RWPE2 (cell line): Measurements from ENCODE around the gene HSD3B2.

Experiments used
- ATAC-seq: fragments of 200-7000 bp; cut with Tn5 transposase; 3 replicates; pipeline ENCODE4 v1.9.1; 2021; ENCODE audit warnings: low read depth
- DNase-seq: peaks from one replicate; pipeline ENCODE4 v3.0.0-alpha.2; 2020; ENCODE audit warnings: low spot score
- H3K27ac ChIP-seq: fragments of 450-650 bp; 2 replicates; pipeline ENCODE4 v1.5.1; 2017; ENCODE audit warnings: mild to moderate bottlenecking; ENCODE audit not compliant: poor library complexity, severe bottlenecking
- H3K27me3 ChIP-seq: fragments of 250-450 bp; sonication (Bioruptor Pico); 2 replicates; pipeline ENCODE4 v1.5.1; 2021; ENCODE audit warnings: mild to moderate bottlenecking, moderate library complexity; ENCODE audit not compliant: insufficient read depth, poor library complexity, severe bottlenecking
- H3K36me3 ChIP-seq: fragments of 250-450 bp; sonication (Bioruptor Pico); 2 replicates; pipeline ENCODE4 v1.5.1; 2020; ENCODE audit warnings: low read depth, mild to moderate bottlenecking, moderate library complexity
- H3K4me1 ChIP-seq: fragments of 250-450 bp; sonication (Bioruptor Pico); 2 replicates; pipeline ENCODE4 v1.5.1; 2021; ENCODE audit warnings: mild to moderate bottlenecking, moderate library complexity; ENCODE audit not compliant: insufficient read depth, poor library complexity, severe bottlenecking
- H3K4me3 ChIP-seq: fragments of 250-450 bp; sonication (Bioruptor Pico); 2 replicates; pipeline ENCODE4 v1.5.1; 2021; ENCODE audit warnings: mild to moderate bottlenecking, moderate library complexity; ENCODE audit not compliant: severe bottlenecking
- H3K9me3 ChIP-seq: fragments of 250-450 bp; sonication (Bioruptor Pico); 2 replicates; pipeline ENCODE4 v1.5.1; 2021; ENCODE audit warnings: mild to moderate bottlenecking, moderate library complexity; ENCODE audit not compliant: severe bottlenecking
- CTCF ChIP-seq: fragments of 450-650 bp; IDR thresholded peaks from one replicate; pipeline ENCODE4 v1.5.1; 2017; ENCODE audit warnings: mild to moderate bottlenecking, moderate library complexity; ENCODE audit not compliant: poor library complexity, severe bottlenecking

Gene HSD3B2

GRCh38 chr1:119422631-119423030 lies 7.7 kb downstream of the HSD3B2 start:
- no peak for TF ChIP-seq CTCF
- Histone ChIP-seq H3K4me3 (no peak overlapping the region), H3K27ac (no peak overlapping the region), H3K27me3 (no peaks in the 10 kb centered on the region), H3K36me3 (no peaks in the 10 kb centered on the region), H3K9me3 (no peaks in the 10 kb centered on the region), H3K4me1 (no peaks in the 10 kb centered on the region)
- ATAC-seq (no peak), DNase-seq (no peak)

- DNase-seq (no peak), ATAC-seq (no peak)
- no peak for TF ChIP-seq CTCF
- Histone ChIP-seq H3K27me3 (no peaks in the 10 kb centered on the region), H3K4me3 (no peak overlapping the region), H3K9me3 (no peaks in the 10 kb centered on the region), H3K36me3 (no peaks in the 10 kb centered on the region), H3K4me1 (no peaks in the 10 kb centered on the region), H3K27ac (no peak overlapping the region)
These were observed 14.0 kb downstream of the HSD3B2 start for GRCh38 chr1:119428991-119429390.

- H3K4me1 ChIP-seq = no peaks in the 10 kb centered on the region
- ATAC-seq (no peak), DNase-seq (no peak)
- H3K36me3 ChIP-seq = no peaks in the 10 kb centered on the region
- TF ChIP-seq CTCF = no peak
- no peaks in the 10 kb centered on the region for H3K27me3 ChIP-seq
- no peak overlapping the region for H3K27ac ChIP-seq
- H3K4me3 ChIP-seq = no peak overlapping the region
- H3K9me3 ChIP-seq = no peaks in the 10 kb centered on the region
These were observed 14.7 kb downstream of the HSD3B2 start for GRCh38 chr1:119429687-119430086.

- Histone ChIP-seq H3K36me3 (no peaks in the 10 kb centered on the region), H3K27ac (no peak overlapping the region), H3K4me3 (no peak overlapping the region), H3K4me1 (no peaks in the 10 kb centered on the region), H3K9me3 (no peaks in the 10 kb centered on the region), H3K27me3 (peaks cover 3% of the 10 kb centered on the region)
- no peak for ATAC-seq
- DNase-seq = no peak
- no peak for TF ChIP-seq CTCF
These were observed 15.5 kb downstream of the HSD3B2 start for GRCh38 chr1:119430486-119430885.

- TF ChIP-seq CTCF = no peak
- no peaks in the 10 kb centered on the region for H3K4me1 ChIP-seq
- H3K27me3 ChIP-seq = peaks cover 5% of the 10 kb centered on the region
- DNase-seq (no peak), ATAC-seq (no peak)
- no peaks in the 10 kb centered on the region for H3K9me3 ChIP-seq
- no peak overlapping the region for H3K27ac ChIP-seq
- H3K4me3 ChIP-seq = no peak overlapping the region
- no peaks in the 10 kb centered on the region for H3K36me3 ChIP-seq
These were observed 16.9 kb downstream of the HSD3B2 start for GRCh38 chr1:119431836-119432235.
